Osteocyte (in vitro differentiated cells): ENCODE measurements around the gene FAM3D. TPM values are rescaled to one million over a fixed set of nuclear protein-coding genes. Genes with fewer than 3 reads are reported as not detected.

Experiments used
- DNase-seq: peaks from one replicate; pipeline ENCODE4 v3.0.0; 2021; ENCODE audit warnings: mixed read lengths; ENCODE audit not compliant: unreplicated experiment; ENCODE audit errors: extremely low spot score
- H3K27ac Mint-ChIP-seq: one replicate; pipeline ENCODE4 v1.8.0; 2021; ENCODE audit warnings: mild to moderate bottlenecking, mixed read lengths; ENCODE audit not compliant: unreplicated experiment
- H3K27me3 Mint-ChIP-seq: one replicate; pipeline ENCODE4 v1.8.0; 2021; ENCODE audit warnings: mixed read lengths; ENCODE audit not compliant: unreplicated experiment
- H3K36me3 Mint-ChIP-seq: one replicate; pipeline ENCODE4 v1.8.0; 2021; ENCODE audit warnings: mixed read lengths; ENCODE audit not compliant: unreplicated experiment
- H3K4me1 Mint-ChIP-seq: one replicate; pipeline ENCODE4 v1.8.0; 2021; ENCODE audit warnings: mixed read lengths; ENCODE audit not compliant: unreplicated experiment
- H3K4me3 Mint-ChIP-seq: one replicate; pipeline ENCODE4 v1.8.0; 2021; ENCODE audit warnings: mild to moderate bottlenecking, moderate library complexity, mixed read lengths; ENCODE audit not compliant: unreplicated experiment
- H3K9me3 Mint-ChIP-seq: one replicate; pipeline ENCODE4 v1.8.0; 2021; ENCODE audit warnings: mixed read lengths; ENCODE audit not compliant: unreplicated experiment
- total RNA-seq: library from RNA; stranded (reverse); gene quantifications from 2 replicates; pipeline ENCODE4 v1.2.1, GENCODE V29; 2021
- TF ChIP-seq, protein P1 (sequence below): fragments of 200-600 bp; sonication (generic); IDR thresholded peaks from 2 replicates; pipeline ENCODE4 v1.5.0; 2021; ENCODE audit warnings: antibody characterized with exemption, mild to moderate bottlenecking, moderate library complexity

FAM3D gene
- total RNA-seq, 1 donor from 2014 or later = not detected

DNA sequence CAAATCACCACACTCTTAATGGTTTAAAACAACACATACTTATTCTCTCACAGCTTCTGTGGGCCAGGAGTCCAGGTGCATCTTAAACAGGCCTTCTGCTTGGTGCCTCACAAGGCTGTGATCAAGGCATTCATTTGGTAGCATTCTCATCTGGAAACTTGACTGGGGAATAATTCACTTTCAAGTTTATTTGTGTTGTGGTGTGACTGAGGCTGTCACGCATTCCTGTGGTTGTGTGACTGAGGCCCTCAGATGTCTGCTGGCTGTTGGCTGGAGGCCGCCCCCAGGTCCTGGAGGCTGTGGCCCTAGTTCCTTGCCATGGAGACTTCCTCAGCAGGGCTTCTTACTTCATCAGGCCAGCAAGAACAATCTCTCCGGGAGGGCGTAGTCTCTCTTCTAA, 16.9 kb upstream of the FAM3D start:
- H3K9me3 Mint-ChIP-seq = no peaks in the 10 kb centered on the region
- TF ChIP-seq, protein P1, sequence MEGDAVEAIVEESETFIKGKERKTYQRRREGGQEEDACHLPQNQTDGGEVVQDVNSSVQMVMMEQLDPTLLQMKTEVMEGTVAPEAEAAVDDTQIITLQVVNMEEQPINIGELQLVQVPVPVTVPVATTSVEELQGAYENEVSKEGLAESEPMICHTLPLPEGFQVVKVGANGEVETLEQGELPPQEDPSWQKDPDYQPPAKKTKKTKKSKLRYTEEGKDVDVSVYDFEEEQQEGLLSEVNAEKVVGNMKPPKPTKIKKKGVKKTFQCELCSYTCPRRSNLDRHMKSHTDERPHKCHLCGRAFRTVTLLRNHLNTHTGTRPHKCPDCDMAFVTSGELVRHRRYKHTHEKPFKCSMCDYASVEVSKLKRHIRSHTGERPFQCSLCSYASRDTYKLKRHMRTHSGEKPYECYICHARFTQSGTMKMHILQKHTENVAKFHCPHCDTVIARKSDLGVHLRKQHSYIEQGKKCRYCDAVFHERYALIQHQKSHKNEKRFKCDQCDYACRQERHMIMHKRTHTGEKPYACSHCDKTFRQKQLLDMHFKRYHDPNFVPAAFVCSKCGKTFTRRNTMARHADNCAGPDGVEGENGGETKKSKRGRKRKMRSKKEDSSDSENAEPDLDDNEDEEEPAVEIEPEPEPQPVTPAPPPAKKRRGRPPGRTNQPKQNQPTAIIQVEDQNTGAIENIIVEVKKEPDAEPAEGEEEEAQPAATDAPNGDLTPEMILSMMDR = no peak
- peaks cover 4% of the 10 kb centered on the region for H3K27me3 Mint-ChIP-seq
- no peak overlapping the region for H3K4me3 Mint-ChIP-seq
- no peaks in the 10 kb centered on the region for H3K4me1 Mint-ChIP-seq
- no peak overlapping the region for H3K27ac Mint-ChIP-seq
- DNase-seq = no peak
- no peaks in the 10 kb centered on the region for H3K36me3 Mint-ChIP-seq

- Mint-ChIP-seq H3K36me3 (no peaks in the 10 kb centered on the region), H3K27me3 (peaks cover 4% of the 10 kb centered on the region), H3K4me1 (no peaks in the 10 kb centered on the region), H3K27ac (no peak overlapping the region), H3K9me3 (no peaks in the 10 kb centered on the region), H3K4me3 (no peak overlapping the region)
- no peak for DNase-seq
- TF ChIP-seq, protein P1 = no peak
These were observed 16.5 kb upstream of the FAM3D start for GRCh38 chr3:58683001-58683458.

GRCh38 chr3:58681863-58682262, 15.3 kb upstream of the FAM3D start:
- Mint-ChIP-seq H3K27ac (no peak overlapping the region), H3K27me3 (peaks cover 14% of the 10 kb centered on the region), H3K9me3 (no peaks in the 10 kb centered on the region), H3K36me3 (no peaks in the 10 kb centered on the region), H3K4me3 (no peak overlapping the region), H3K4me1 (no peaks in the 10 kb centered on the region)
- DNase-seq = no peak
- TF ChIP-seq, protein P1 = no peak

GRCh38 chr3:58680879-58681525, 14.4 kb upstream of the FAM3D start:
- no peak overlapping the region for H3K4me3 Mint-ChIP-seq

DNA sequence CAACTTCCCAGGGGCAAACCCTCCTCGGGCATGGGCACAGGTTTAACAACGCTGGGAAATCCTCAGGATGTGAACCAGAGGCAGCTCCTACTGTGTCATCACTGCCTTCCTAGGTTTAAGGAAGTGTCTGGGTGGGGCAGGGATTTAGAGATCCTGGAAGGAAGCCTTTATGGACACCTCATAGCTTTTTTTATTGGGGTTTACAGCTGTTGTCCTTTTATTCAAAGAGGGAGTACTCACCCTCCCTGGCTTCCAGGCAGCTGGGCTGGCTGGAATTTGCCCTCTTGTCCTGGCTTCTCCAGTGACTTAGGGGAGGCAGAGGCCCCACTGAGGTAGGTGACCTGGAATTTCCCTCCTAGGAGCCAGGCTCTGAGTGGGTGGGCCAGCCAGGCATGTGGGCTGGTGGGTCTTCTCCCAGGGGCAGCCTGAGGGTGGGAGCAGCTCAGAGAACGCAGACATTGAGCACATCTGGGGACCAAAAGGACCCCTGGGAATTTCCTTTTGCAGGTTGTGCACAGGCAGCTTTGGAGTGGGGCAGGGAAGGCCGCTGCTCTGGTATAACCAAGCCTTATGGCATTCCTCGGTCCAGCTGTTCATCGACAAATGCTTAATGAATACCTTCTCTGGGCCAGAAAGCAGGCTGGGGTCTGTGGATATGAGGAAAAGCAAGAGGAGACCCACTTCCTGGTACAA, 13.5 kb upstream of the FAM3D start:
- Mint-ChIP-seq H3K27me3 (peaks cover 28% of the 10 kb centered on the region), H3K4me3 (no peak overlapping the region), H3K4me1 (no peaks in the 10 kb centered on the region), H3K36me3 (no peaks in the 10 kb centered on the region), H3K9me3 (peaks cover 9% of the 10 kb centered on the region), H3K27ac (no peak overlapping the region)
- DNase-seq = no peak
- TF ChIP-seq, protein P1 = no peak

More at GRCh38 chr3:58680879-58681525, 14.4 kb upstream of the FAM3D start:
- no peak for DNase-seq
- H3K27ac Mint-ChIP-seq = no peak overlapping the region
- no peaks in the 10 kb centered on the region for H3K36me3 Mint-ChIP-seq
- no peaks in the 10 kb centered on the region for H3K4me1 Mint-ChIP-seq
- H3K9me3 Mint-ChIP-seq = no peaks in the 10 kb centered on the region
- peaks cover 20% of the 10 kb centered on the region for H3K27me3 Mint-ChIP-seq
- TF ChIP-seq, protein P1 = no peak
